Measurements from ENCODE around the gene AFTPH.

The AFTPH gene

GRCh38 chr2:64601034-64601754, 77.1 kb downstream of the AFTPH start:
- no peak for TF ChIP-seq EP300 (IDR thresholded peaks at IDR 0.05; ENCODE audit: borderline replicate concordance)
- no peak for TF ChIP-seq TEAD4 (IDR thresholded peaks at IDR 0.05)
- no peak for TF ChIP-seq RAD21 (IDR thresholded peaks at IDR 0.05; ENCODE audit: low read depth)
- TF ChIP-seq TCF12 (IDR thresholded peaks at IDR 0.05; ENCODE audit: low read depth) = no peak
- TF ChIP-seq, protein P1, sequence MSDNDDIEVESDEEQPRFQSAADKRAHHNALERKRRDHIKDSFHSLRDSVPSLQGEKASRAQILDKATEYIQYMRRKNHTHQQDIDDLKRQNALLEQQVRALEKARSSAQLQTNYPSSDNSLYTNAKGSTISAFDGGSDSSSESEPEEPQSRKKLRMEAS (IDR thresholded peaks at IDR 0.05) = no peak
- TF ChIP-seq TAF1 (IDR thresholded peaks at IDR 0.05; ENCODE audit: low read depth) = no peak
- no peak for TF ChIP-seq CREB1 (IDR thresholded peaks at IDR 0.05; ENCODE audit: low read depth)
- TF ChIP-seq, protein P2, sequence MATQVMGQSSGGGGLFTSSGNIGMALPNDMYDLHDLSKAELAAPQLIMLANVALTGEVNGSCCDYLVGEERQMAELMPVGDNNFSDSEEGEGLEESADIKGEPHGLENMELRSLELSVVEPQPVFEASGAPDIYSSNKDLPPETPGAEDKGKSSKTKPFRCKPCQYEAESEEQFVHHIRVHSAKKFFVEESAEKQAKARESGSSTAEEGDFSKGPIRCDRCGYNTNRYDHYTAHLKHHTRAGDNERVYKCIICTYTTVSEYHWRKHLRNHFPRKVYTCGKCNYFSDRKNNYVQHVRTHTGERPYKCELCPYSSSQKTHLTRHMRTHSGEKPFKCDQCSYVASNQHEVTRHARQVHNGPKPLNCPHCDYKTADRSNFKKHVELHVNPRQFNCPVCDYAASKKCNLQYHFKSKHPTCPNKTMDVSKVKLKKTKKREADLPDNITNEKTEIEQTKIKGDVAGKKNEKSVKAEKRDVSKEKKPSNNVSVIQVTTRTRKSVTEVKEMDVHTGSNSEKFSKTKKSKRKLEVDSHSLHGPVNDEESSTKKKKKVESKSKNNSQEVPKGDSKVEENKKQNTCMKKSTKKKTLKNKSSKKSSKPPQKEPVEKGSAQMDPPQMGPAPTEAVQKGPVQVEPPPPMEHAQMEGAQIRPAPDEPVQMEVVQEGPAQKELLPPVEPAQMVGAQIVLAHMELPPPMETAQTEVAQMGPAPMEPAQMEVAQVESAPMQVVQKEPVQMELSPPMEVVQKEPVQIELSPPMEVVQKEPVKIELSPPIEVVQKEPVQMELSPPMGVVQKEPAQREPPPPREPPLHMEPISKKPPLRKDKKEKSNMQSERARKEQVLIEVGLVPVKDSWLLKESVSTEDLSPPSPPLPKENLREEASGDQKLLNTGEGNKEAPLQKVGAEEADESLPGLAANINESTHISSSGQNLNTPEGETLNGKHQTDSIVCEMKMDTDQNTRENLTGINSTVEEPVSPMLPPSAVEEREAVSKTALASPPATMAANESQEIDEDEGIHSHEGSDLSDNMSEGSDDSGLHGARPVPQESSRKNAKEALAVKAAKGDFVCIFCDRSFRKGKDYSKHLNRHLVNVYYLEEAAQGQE (IDR thresholded peaks at IDR 0.05; ENCODE audit: low read depth) = no peak
- TF ChIP-seq NFIC (IDR thresholded peaks at IDR 0.05) = no peak
- no peak for TF ChIP-seq YY1 (IDR thresholded peaks at IDR 0.05; ENCODE audit: low read depth)
- TF ChIP-seq ZBTB7A (IDR thresholded peaks at IDR 0.05; ENCODE audit: low read depth) = no peak
- no peak for TF ChIP-seq EGR1 (IDR thresholded peaks at IDR 0.05)
- no peak for TF ChIP-seq FOXM1 (IDR thresholded peaks at IDR 0.05; ENCODE audit: borderline replicate concordance, low read depth)
- no peak for TF ChIP-seq CEBPB (IDR thresholded peaks at IDR 0.05)

DNA sequence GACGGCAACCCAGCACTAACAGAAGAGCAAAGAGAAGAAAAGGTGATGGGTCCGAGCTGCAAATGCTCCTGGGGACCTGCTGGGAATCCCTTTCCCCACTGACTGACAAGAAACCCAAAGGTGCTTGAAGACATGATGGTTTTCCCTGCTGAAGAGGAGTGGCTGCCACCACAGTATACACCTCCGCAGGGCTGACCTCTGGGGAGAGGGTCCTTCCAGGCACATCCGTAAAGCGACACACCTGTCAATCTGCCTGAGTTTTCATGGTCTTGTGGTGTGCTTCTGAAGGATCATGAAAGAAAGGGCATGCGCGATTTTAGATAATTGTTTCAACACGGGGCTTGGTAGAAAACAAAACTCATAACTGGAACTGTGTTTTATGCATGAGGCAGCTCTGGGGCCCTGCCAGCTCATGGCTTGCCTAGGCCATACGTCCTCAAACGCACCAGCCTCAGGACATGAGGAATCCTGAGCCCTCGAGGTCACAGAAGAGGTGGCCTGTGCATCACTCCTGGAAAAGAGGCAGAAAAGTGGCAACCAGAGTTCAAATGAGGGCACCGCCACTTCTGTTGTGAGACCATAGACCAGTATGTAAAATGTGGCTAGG, 77.8 kb downstream of the AFTPH start:
- TF ChIP-seq TEAD4 (IDR thresholded peaks at IDR 0.05) (no peak), RAD21 (IDR thresholded peaks at IDR 0.05; ENCODE audit: low read depth) (no peak), EGR1 (IDR thresholded peaks at IDR 0.05) (no peak), ZBTB7A (IDR thresholded peaks at IDR 0.05; ENCODE audit: low read depth) (no peak), USF1 (IDR thresholded peaks at IDR 0.05) (no peak), NFIC (IDR thresholded peaks at IDR 0.05) (no peak), CEBPB (IDR thresholded peaks at IDR 0.05) (no peak), YY1 (IDR thresholded peaks at IDR 0.05; ENCODE audit: low read depth) (no peak), FOXM1 (IDR thresholded peaks at IDR 0.05; ENCODE audit: borderline replicate concordance, low read depth) (no peak), TCF12 (IDR thresholded peaks at IDR 0.05; ENCODE audit: low read depth) (no peak), TAF1 (IDR thresholded peaks at IDR 0.05; ENCODE audit: low read depth) (no peak), EP300 (IDR thresholded peaks at IDR 0.05; ENCODE audit: borderline replicate concordance) (no peak), CREB1 (IDR thresholded peaks at IDR 0.05; ENCODE audit: low read depth) (no peak)
- TF ChIP-seq, protein P2 (IDR thresholded peaks at IDR 0.05; ENCODE audit: low read depth) = no peak
- TF ChIP-seq, protein P1 (IDR thresholded peaks at IDR 0.05) = no peak

DNA sequence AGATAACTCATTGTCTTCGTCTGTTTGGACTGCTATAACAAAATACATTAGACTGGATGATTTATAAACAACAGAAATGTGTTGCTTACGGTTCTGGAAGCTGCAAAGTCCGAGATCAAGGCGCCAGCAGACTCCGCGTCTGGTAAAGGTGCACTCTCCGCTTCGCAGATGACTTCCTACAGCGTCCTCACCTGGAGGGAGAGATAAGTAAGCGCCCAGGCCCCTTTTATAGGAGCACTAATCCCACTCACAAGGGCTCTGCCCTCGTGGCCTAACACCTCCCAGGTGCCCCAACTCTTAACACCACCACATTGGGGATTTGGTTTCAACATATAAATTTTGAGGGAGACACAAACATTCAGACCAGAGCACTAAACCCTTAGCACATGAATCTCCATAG, 78.3 kb downstream of the AFTPH start:
- TF ChIP-seq USF1 (IDR thresholded peaks at IDR 0.05) = no peak
- no peak for TF ChIP-seq TCF12 (IDR thresholded peaks at IDR 0.05; ENCODE audit: low read depth)
- TF ChIP-seq EP300 (IDR thresholded peaks at IDR 0.05; ENCODE audit: borderline replicate concordance) = no peak
- TF ChIP-seq FOXM1 (IDR thresholded peaks at IDR 0.05; ENCODE audit: borderline replicate concordance, low read depth) = no peak
- no peak for TF ChIP-seq EGR1 (IDR thresholded peaks at IDR 0.05)
- TF ChIP-seq TAF1 (IDR thresholded peaks at IDR 0.05; ENCODE audit: low read depth) = no peak
- no peak for TF ChIP-seq NFIC (IDR thresholded peaks at IDR 0.05)
- TF ChIP-seq RAD21 (IDR thresholded peaks at IDR 0.05; ENCODE audit: low read depth) = no peak
- TF ChIP-seq TEAD4 (IDR thresholded peaks at IDR 0.05) = no peak
- TF ChIP-seq ZBTB7A (IDR thresholded peaks at IDR 0.05; ENCODE audit: low read depth) = no peak
- TF ChIP-seq CEBPB (IDR thresholded peaks at IDR 0.05) = no peak
- no peak for TF ChIP-seq CREB1 (IDR thresholded peaks at IDR 0.05; ENCODE audit: low read depth)
- TF ChIP-seq, protein P2 (IDR thresholded peaks at IDR 0.05; ENCODE audit: low read depth) = no peak
- TF ChIP-seq, protein P1 (IDR thresholded peaks at IDR 0.05) = no peak
